Peyer's patch (tissue), 4 donors: ENCODE measurements around the gene UAP1.

Experiments used
- CTCF ChIP-seq, 6 experiments: fragments of 450-650 bp in 4 of 6; fragments of 200-600 bp in 2 of 6; sonication (generic) in 1 of 6; IDR thresholded peaks; one replicate each; pipeline ENCODE4 v1.5.1; 2017 to 2019; ENCODE audit warnings: antibody characterized with exemption in 6 of 6, mild to moderate bottlenecking in 3 of 6, moderate library complexity in 1 of 6
- POLR2A ChIP-seq, 2 donors: fragments of 450-650 bp; IDR thresholded peaks; one replicate each; pipeline ENCODE4 v1.5.1; 2017; ENCODE audit warnings: antibody characterized with exemption in 2 of 2, mild to moderate bottlenecking in 2 of 2, moderate library complexity in 2 of 2

GRCh38 chr1:162621256-162621655, 59.7 kb downstream of the UAP1 start:
- TF ChIP-seq CTCF (IDR thresholded peaks at IDR 0.05): no peak
- no peak for TF ChIP-seq POLR2A (IDR thresholded peaks at IDR 0.05)
